DOHH2 (cell line): ENCODE results near the gene SRRM1.

Experiments
- H3F3A ChIP-seq: fragments of 200-600 bp; sonication (generic), shearing (Covaris generic); 2 replicates; pipeline ENCODE4 v1.6.0; 2016; ENCODE audit warnings: antibody characterized with exemption, mild to moderate bottlenecking; ENCODE audit not compliant: control insufficient read depth, insufficient read depth
- H3K27ac ChIP-seq: fragments of 200-600 bp; sonication (generic); 2 replicates; pipeline ENCODE4 v1.5.1; 2014; ENCODE audit warnings: low read depth, mild to moderate bottlenecking, low read length, moderate library complexity
- H3K27me3 ChIP-seq: fragments of 200-600 bp; sonication (generic); 2 replicates; pipeline ENCODE4 v1.6.1; 2014; ENCODE audit warnings: mild to moderate bottlenecking, low read length, mixed read lengths; ENCODE audit not compliant: control insufficient read depth
- H3K36me3 ChIP-seq: fragments of 200-600 bp; sonication (generic); 2 replicates; pipeline ENCODE4 v1.6.1; 2014; ENCODE audit warnings: mild to moderate bottlenecking, low read length, moderate library complexity, mixed read lengths; ENCODE audit not compliant: control insufficient read depth
- H3K4me1 ChIP-seq: fragments of 200-600 bp; sonication (generic); 2 replicates; pipeline ENCODE4 v1.6.1; 2014; ENCODE audit warnings: mild to moderate bottlenecking, low read length, mixed read lengths; ENCODE audit not compliant: control insufficient read depth
- H3K4me2 ChIP-seq: fragments of 200-600 bp; sonication (generic); 2 replicates; pipeline ENCODE4 v1.6.0; 2014; ENCODE audit warnings: mild to moderate bottlenecking, low read length, moderate library complexity
- H3K4me3 ChIP-seq: fragments of 200-600 bp; sonication (generic); 2 replicates; pipeline ENCODE4 v1.5.1; 2014; ENCODE audit warnings: mild to moderate bottlenecking, low read length, mixed read lengths
- H3K79me2 ChIP-seq: fragments of 200-600 bp; sonication (generic); 2 replicates; pipeline ENCODE4 v1.6.1; 2014; ENCODE audit warnings: mild to moderate bottlenecking, low read length, mixed read lengths; ENCODE audit not compliant: control insufficient read depth
- H3K9me2 ChIP-seq: fragments of 200-600 bp; sonication (generic); replicated peaks from 2 replicates; pipeline ENCODE4 v1.6.1; 2014; ENCODE audit warnings: mild to moderate bottlenecking, low read length, mixed read lengths; ENCODE audit not compliant: control insufficient read depth
- H3K9me3 ChIP-seq: fragments of 200-600 bp; sonication (generic); 2 replicates; pipeline ENCODE4 v1.6.1; 2014; ENCODE audit warnings: antibody characterized with exemption, low read length, mixed read lengths; ENCODE audit not compliant: control insufficient read depth, insufficient read depth
- H4K20me1 ChIP-seq: fragments of 200-600 bp; sonication (generic); 2 replicates; pipeline ENCODE4 v1.6.0; 2014; ENCODE audit warnings: low read depth, mild to moderate bottlenecking, antibody characterized with exemption, low read length, moderate library complexity; ENCODE audit not compliant: control insufficient read depth, insufficient read depth
- EZH2phosphoT487 ChIP-seq: fragments of 200-600 bp; sonication (generic); IDR thresholded peaks from 2 replicates; pipeline ENCODE4 v1.6.1; 2017; ENCODE audit warnings: borderline replicate concordance, mild to moderate bottlenecking, antibody characterized with exemption, low read length, moderate library complexity, mixed read lengths
- TF ChIP-seq, protein P1 (sequence below): fragments of 200-600 bp; sonication (generic); IDR thresholded peaks from one replicate; pipeline ENCODE4 v1.5.1; 2014; ENCODE audit warnings: antibody characterized with exemption, mild to moderate bottlenecking, low read depth, low read length; ENCODE audit not compliant: poor library complexity, severe bottlenecking

Gene SRRM1

DNA sequence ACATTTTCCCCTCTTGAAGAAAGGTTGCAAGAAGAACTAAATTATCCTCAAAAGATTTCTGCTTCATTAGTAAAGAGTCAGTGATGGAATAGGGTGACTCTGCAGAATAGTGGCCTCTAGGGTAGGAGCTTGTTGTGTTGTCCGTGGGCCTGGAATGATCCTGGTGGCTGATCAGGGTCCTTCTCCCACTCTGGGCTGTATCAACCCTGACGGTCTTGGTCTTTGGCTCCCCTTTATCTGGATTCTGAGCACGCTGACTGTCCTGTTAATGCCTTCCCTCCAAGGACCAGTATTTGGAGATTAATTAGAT lies 36.9 kb upstream of the SRRM1 start:
- H3K4me2 ChIP-seq: no peak overlapping the region
- H3K36me3 ChIP-seq: no peaks in the 10 kb centered on the region
- no peaks in the 10 kb centered on the region for H3K4me1 ChIP-seq
- H3K27ac ChIP-seq: no peak overlapping the region
- H3K4me3 ChIP-seq: no peak overlapping the region
- TF ChIP-seq, protein P1, sequence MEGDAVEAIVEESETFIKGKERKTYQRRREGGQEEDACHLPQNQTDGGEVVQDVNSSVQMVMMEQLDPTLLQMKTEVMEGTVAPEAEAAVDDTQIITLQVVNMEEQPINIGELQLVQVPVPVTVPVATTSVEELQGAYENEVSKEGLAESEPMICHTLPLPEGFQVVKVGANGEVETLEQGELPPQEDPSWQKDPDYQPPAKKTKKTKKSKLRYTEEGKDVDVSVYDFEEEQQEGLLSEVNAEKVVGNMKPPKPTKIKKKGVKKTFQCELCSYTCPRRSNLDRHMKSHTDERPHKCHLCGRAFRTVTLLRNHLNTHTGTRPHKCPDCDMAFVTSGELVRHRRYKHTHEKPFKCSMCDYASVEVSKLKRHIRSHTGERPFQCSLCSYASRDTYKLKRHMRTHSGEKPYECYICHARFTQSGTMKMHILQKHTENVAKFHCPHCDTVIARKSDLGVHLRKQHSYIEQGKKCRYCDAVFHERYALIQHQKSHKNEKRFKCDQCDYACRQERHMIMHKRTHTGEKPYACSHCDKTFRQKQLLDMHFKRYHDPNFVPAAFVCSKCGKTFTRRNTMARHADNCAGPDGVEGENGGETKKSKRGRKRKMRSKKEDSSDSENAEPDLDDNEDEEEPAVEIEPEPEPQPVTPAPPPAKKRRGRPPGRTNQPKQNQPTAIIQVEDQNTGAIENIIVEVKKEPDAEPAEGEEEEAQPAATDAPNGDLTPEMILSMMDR: no peak
- TF ChIP-seq EZH2phosphoT487: no peak
- no peaks in the 10 kb centered on the region for H3K79me2 ChIP-seq
- no peaks in the 10 kb centered on the region for H3K9me2 ChIP-seq
- peaks cover 21% of the 10 kb centered on the region for H3K27me3 ChIP-seq
- no peaks in the 10 kb centered on the region for H4K20me1 ChIP-seq
- H3F3A ChIP-seq: no peaks in the 10 kb centered on the region
- no peaks in the 10 kb centered on the region for H3K9me3 ChIP-seq

DNA sequence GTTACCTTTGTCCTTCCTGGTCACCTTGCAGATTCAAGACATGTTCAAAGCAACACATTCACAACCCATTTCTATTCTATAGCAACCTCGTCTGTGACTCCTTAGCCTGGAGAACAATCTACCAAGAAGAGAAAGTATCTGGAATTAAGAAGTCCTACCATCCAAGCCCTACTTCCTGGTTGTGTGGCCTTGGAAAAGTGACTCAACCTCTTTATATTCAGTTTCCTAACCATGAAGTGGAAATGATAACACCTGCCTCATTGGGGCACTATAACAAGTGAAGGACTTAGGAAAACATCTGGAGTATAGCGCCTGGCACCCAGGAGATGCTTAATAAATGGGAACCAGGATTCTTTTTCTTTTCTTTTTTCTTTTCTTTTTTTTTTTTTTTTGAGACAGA lies 36.5 kb upstream of the SRRM1 start:
- no peaks in the 10 kb centered on the region for H3K4me1 ChIP-seq
- no peak overlapping the region for H3K4me3 ChIP-seq
- no peak overlapping the region for H3K27ac ChIP-seq
- no peak overlapping the region for H3K4me2 ChIP-seq
- H3F3A ChIP-seq: no peaks in the 10 kb centered on the region
- H3K79me2 ChIP-seq: no peaks in the 10 kb centered on the region
- H3K36me3 ChIP-seq: no peaks in the 10 kb centered on the region
- no peaks in the 10 kb centered on the region for H3K9me3 ChIP-seq
- TF ChIP-seq, protein P1: no peak
- TF ChIP-seq EZH2phosphoT487: no peak
- no peaks in the 10 kb centered on the region for H3K9me2 ChIP-seq
- H4K20me1 ChIP-seq: no peaks in the 10 kb centered on the region
- H3K27me3 ChIP-seq: peaks cover 24% of the 10 kb centered on the region

DNA sequence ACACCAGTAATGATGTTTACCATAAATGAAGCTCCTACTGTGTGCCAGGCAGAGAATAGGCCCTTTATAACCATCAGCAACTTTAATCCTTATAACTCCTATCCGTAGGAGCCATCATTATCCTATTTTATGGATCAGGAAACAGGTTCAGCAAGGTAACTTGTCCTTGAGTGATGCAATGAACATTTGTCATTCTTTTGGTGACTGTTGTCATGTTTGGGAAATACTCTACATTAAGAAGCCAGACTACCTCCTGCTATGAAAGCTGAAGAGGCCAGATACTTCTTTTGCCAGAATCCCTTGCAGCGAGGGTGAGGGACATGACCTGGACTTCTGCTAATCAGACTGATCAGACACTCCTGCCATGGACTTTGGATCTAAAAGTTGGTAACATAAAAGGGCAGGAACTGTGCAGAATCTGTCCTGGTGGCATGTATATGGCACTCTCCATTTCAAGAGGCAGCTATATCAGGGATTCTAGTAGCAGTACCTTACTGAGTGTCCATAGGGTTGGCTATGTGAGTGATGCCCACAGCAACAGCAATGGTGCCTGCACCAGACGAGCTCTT lies 33.1 kb upstream of the SRRM1 start:
- Histone ChIP-seq H3K36me3 (no peaks in the 10 kb centered on the region), H3K9me3 (no peaks in the 10 kb centered on the region), H3K4me3 (no peak overlapping the region), H3K27me3 (peaks cover 26% of the 10 kb centered on the region), H3K79me2 (no peaks in the 10 kb centered on the region), H3K4me1 (no peaks in the 10 kb centered on the region), H3K4me2 (no peak overlapping the region), H3F3A (no peaks in the 10 kb centered on the region), H4K20me1 (no peaks in the 10 kb centered on the region), H3K9me2 (no peaks in the 10 kb centered on the region), H3K27ac (no peak overlapping the region)
- no peak for TF ChIP-seq EZH2phosphoT487
- TF ChIP-seq, protein P1: no peak
